PFSK-1 (cell line): ENCODE results near the gene TANGO6.

Source experiments
- FOXP2 ChIP-seq: optimal IDR thresholded peaks from 2 replicates; pipeline ENCODE3; 2011; ENCODE audit warnings: borderline replicate concordance, control low read depth, inconsistent platforms; ENCODE audit not compliant: insufficient read depth; ENCODE audit errors: extremely low read length, extremely low read depth
- POLR2AphosphoS5 ChIP-seq: IDR thresholded peaks from 2 replicates; pipeline ENCODE4 v1.6.1; 2012; ENCODE audit warnings: low read depth, mild to moderate bottlenecking, control low read depth, low read length, moderate library complexity
- SIN3A ChIP-seq: IDR thresholded peaks from 2 replicates; pipeline ENCODE4 v1.6.1; 2012; ENCODE audit warnings: mild to moderate bottlenecking, low read length, moderate library complexity, borderline replicate concordance; ENCODE audit not compliant: insufficient read depth
- TAF1 ChIP-seq: IDR thresholded peaks from 2 replicates; pipeline ENCODE4 v1.6.1; 2012; ENCODE audit warnings: low read length, control low read depth, borderline replicate concordance; ENCODE audit not compliant: insufficient read depth
- TF ChIP-seq, protein P1 (sequence below), 2 experiments: IDR thresholded peaks; 2 replicates each; pipeline versions ENCODE4 v1.6.1 to v1.8.0; 2011 to 2012; ENCODE audit warnings: low read depth in 2 of 2, low read length in 2 of 2, control low read depth in 1 of 2, inconsistent platforms in 1 of 2, mild to moderate bottlenecking in 1 of 2, moderate library complexity in 1 of 2; ENCODE audit not compliant: insufficient read depth in 1 of 2

TANGO6 gene

DNA sequence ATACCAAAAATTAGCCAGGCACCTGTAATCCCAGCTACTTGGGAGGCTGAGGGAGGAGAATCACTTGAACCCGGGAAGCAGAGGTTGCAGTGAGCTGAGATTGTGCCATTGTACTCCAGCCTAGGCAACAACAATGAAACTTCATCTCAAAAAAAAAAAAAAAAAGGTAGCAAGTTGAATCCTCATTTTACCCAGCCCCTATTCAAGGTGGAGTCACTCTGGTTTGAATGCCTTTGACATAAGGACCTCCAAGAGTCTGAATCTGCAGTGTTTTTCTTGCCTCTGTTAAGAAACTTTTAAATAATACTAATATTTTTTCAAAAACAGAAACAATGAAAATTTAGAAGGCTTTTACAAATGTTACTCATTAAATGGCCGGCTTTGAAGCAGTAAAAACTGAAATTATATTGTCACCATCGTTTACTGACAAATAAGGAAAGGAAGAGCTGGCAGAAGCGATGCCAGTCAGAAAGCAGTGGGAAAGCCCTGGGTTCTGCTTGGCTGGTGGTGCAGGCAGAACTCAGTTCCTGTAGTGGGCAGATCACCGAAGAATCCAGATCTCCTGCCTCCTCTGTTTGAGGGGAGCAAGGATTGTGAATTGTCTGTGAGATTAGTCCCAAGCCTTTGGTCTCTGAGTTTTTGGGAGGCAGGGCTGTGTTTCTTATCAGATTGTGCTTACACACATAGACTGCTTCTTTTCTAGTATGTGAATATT is 162.5 kb downstream of the TANGO6 start:
- TF ChIP-seq SIN3A (no peak), FOXP2 (no peak), TAF1 (no peak), POLR2AphosphoS5 (no peak)
- TF ChIP-seq, protein P1, sequence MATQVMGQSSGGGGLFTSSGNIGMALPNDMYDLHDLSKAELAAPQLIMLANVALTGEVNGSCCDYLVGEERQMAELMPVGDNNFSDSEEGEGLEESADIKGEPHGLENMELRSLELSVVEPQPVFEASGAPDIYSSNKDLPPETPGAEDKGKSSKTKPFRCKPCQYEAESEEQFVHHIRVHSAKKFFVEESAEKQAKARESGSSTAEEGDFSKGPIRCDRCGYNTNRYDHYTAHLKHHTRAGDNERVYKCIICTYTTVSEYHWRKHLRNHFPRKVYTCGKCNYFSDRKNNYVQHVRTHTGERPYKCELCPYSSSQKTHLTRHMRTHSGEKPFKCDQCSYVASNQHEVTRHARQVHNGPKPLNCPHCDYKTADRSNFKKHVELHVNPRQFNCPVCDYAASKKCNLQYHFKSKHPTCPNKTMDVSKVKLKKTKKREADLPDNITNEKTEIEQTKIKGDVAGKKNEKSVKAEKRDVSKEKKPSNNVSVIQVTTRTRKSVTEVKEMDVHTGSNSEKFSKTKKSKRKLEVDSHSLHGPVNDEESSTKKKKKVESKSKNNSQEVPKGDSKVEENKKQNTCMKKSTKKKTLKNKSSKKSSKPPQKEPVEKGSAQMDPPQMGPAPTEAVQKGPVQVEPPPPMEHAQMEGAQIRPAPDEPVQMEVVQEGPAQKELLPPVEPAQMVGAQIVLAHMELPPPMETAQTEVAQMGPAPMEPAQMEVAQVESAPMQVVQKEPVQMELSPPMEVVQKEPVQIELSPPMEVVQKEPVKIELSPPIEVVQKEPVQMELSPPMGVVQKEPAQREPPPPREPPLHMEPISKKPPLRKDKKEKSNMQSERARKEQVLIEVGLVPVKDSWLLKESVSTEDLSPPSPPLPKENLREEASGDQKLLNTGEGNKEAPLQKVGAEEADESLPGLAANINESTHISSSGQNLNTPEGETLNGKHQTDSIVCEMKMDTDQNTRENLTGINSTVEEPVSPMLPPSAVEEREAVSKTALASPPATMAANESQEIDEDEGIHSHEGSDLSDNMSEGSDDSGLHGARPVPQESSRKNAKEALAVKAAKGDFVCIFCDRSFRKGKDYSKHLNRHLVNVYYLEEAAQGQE (IDR thresholded peaks at IDR 0.05; ENCODE audit: insufficient read depth in 1 of 2, low read depth in 2 of 2, low read length in 2 of 2), result no peak

DNA sequence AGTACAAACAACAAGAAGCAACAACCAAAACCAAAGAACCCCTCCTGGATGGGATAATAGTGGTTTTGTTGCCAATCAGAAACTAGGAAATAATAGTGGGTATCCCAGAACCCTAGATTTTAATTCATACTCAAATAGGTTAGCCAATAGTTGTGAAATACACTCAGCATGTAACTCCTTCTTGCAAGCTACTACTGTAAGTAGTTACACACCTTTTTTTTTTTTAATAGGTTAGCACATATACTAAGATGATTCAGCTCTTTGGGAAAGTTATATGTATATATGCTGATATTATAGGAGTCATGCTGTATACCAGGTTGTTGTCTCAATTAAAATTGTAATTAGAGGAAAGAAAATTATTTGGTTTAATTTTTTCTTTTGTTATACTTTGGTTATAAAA is 169.6 kb downstream of the TANGO6 start:
- TF ChIP-seq SIN3A (no peak), TAF1 (no peak), POLR2AphosphoS5 (no peak), FOXP2 (no peak)
- TF ChIP-seq, protein P1 (IDR thresholded peaks at IDR 0.05; ENCODE audit: insufficient read depth in 1 of 2, low read depth in 2 of 2, low read length in 2 of 2), result no peak

DNA sequence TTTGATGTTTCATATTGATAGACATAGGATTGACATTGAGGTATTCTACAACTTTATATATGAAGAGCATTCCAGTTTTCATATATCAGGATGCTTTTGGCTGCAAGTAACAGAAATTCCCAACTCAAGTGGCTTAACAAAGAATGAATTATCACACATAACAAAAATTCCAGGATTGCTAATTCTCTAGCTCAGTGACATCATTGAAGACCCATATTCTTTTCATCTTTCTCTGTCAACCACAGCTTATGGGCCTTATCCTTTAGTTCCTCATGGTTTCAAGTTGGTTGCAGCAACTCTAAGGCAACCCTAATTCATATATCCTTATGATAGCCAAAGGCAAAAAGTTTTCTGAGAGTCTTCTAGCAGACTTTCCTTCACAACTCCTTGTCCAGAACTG is 170.7 kb downstream of the TANGO6 start:
- no peak for TF ChIP-seq TAF1
- TF ChIP-seq SIN3A, result no peak
- TF ChIP-seq FOXP2, result no peak
- no peak for TF ChIP-seq POLR2AphosphoS5
- TF ChIP-seq, protein P1 (IDR thresholded peaks at IDR 0.05; ENCODE audit: insufficient read depth in 1 of 2, low read depth in 2 of 2, low read length in 2 of 2), result no peak

DNA sequence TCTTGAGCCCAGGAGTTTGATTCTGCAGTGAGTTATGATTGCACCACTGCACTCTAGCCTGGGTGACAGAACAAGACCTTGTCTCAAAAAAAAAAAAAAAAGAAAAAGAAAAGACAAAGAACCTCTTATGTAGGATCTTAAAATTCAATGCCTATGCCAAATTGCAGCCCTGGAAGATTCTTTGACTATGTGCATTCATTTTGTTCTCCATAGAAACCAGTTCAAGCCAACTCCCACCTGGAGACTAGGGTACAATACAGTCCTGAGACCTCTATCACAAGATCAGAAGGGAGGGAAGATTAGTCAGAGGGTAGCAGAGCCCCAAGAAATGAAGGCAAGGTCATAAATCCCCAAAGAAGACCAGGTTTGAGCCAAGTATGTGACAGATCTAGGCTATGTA is 171.5 kb downstream of the TANGO6 start:
- TF ChIP-seq, protein P1 (IDR thresholded peaks at IDR 0.05; ENCODE audit: insufficient read depth in 1 of 2, low read depth in 2 of 2, low read length in 2 of 2), result no peak
- TF ChIP-seq TAF1, result no peak
- no peak for TF ChIP-seq POLR2AphosphoS5
- no peak for TF ChIP-seq SIN3A
- no peak for TF ChIP-seq FOXP2
